ENCODE results near the gene CTSD. TPM values are rescaled to one million over a fixed set of nuclear protein-coding genes. Genes with fewer than 3 reads are reported as not detected.
"Not testable (repeated sequence)": the region's sequence is repeated elsewhere in the genome, so short reads cannot be mapped to it uniquely, and the experiment has no call there.

Gene CTSD
- polyA plus RNA-seq, 5 donors, result 97.8 to 192 (median 126) TPM

DNA sequence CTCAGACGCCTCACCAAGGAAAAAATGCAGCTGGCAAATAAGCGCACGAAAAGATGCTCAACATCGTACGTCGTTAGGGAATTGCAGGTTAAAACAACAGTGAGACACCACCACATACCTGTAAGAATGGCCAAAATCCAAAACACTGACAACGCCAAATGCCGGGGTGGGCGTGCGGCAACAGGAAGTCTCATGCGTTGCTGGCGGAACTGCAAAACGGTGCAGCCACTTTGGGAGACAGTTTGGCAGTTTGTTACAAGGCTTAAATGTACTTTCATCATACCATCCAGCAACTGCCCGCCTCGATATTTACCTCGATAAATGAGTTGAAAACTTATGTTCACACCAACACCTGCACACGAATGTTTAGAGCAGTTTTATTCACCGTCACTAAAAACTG is 7.5 kb upstream of the CTSD start:
- no peak for DNase-seq

DNA sequence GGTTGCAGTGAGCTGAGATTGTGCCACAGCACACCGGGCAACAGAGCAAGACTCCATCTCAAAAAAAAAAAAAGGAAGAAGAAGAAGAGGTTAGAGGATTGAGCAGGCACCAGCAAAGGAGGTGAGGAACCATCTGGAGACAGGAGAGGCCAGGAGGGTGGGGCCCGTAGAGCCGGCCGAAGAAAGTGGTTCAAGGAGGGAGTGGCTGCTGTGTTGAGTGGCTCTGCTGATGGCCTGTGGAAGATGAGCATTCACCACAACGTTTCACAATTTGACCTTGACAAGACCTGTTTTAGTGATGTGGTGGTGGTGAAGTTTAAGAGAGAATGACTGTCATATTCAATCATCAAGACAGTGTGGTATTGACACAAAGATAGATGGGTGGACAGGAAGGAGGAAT is 6.8 kb upstream of the CTSD start:
- DNase-seq, result no peak

DNA sequence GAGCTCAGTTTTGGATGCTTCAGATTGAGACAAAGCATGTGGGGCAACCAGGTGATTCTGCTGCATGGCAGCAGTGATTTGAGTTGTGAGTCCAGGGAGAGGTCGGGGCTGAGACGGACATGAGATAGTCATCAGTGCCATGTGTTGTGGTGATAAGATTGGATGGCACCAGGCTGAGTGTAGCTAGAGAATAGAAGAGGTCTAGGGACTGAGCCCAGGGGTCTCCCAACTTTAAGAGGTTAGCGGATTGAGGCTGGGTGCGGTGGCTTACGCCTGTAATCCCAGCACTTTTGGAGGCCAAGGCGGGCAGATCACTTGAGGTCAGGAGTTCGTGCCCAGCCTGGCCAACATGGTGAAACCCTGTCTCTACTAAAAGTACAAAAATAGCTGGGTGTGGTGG is 6.3 kb upstream of the CTSD start:
- DNase-seq, result no peak

DNA sequence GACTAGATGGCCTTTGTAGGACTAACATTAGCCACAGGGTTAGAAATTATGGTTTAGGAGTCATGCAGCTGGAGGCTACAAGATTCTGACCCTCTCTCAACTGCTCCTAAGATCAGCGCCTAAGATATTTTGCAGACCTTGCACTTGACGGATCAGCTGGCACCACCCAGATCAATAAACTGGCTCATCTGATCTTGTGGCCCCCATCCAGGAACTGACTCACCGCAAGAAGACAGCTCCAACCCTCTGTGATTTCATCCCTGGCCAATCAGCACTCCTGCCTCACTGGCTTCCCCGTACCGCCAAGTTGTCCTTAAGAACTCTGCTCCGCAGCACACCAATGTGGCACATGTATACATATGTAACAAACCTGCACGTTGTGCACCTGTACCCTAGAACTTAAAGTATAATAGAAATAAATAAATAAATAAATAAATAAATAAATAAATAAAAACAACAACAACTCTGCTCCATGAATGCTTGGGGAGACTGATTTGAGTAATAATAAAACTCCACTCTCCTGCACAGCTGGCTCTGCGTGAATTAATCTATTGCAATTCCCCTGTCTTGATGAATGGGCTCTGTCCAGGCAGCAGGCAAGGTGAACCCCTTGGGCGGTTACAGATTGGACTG is 5.7 kb upstream of the CTSD start:
- DNase-seq, result not testable (repeated sequence)

DNA sequence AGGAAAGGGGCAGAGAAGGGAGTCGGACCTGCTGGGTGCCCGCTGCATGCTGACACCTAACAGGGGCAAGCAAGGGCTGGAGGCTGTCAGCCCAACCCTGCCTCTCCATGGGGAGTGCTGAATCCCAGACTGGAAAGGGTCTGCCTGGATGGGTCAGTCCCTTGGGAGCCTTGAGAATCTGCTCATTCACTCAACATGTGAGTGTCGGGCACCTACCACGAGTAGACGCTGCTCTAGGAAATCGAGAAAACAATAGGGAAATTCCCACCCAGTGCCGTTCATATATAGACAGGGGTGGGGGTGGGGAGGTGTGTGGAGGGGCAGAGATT is 4.4 kb upstream of the CTSD start:
- DNase-seq, result no peak

DNA sequence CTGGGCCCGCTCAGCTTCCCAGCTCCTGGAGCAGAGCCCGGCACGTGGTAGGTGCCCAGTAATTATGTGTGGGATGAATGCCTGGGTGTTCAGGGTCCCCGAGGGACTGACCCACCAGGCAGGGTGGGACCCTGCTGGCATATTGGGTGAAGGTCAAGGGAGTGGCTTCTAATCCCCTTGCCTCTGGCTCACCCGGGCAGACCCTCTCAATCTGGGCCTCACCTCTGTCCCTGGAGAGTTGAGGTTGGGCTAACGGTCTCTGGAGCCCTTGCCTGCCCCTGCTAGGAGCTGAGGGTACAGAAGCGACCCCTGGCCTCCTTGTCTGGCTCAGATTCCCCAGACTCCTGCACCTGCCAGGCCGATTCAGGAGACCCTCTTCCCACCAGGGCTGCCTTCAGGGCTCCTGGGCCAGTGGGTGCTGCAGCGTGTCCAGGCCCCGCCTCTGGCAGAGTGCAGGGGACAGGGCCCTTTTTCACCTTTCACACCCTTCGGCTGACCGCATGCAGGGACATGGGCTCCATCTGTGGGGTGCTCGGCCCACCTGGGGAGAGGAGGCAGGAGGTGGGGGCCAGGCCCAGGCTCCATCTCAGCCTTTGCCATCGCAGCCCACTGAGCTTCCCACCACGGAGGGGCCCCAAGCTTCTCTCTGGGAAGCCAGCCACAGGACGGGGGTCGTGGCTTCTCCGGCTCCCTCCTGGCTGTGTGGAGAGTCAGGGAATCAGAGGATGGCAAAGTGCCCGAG is 3.8 kb upstream of the CTSD start:
- DNase-seq, result no peak

DNA sequence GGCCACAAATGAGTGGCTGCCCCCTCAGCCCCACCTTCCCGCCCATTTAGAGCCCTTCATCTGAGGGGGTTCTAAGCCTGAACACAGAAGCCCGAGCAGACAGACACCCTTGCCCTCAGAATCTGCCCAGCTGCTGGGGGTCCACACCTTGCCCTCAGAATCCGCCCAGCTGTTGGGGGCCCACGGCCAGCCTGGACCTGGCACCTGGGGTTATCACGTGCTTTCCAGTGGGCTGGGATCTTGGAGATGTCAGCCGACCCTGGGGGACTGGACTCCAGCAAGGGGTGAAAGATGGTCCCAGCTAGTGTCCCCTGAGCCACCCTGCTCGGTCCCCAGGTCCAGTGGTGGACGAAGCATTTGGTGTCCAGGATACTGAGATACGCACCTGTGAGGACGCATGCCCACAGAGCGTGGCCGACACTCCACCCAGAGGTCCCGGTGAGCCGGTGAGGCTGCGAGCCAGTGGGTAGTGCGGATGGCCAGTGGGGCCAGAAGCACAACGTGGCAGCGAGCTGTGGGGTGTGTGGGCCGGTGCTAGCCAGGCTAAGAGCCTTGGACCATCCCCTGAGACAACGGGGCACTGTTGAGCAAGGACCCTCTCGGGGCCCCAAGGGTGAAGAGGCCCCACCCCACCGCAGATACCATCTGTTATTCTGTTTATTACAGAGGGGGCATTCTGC is 3.1 kb upstream of the CTSD start:
- DNase-seq, result no peak

DNA sequence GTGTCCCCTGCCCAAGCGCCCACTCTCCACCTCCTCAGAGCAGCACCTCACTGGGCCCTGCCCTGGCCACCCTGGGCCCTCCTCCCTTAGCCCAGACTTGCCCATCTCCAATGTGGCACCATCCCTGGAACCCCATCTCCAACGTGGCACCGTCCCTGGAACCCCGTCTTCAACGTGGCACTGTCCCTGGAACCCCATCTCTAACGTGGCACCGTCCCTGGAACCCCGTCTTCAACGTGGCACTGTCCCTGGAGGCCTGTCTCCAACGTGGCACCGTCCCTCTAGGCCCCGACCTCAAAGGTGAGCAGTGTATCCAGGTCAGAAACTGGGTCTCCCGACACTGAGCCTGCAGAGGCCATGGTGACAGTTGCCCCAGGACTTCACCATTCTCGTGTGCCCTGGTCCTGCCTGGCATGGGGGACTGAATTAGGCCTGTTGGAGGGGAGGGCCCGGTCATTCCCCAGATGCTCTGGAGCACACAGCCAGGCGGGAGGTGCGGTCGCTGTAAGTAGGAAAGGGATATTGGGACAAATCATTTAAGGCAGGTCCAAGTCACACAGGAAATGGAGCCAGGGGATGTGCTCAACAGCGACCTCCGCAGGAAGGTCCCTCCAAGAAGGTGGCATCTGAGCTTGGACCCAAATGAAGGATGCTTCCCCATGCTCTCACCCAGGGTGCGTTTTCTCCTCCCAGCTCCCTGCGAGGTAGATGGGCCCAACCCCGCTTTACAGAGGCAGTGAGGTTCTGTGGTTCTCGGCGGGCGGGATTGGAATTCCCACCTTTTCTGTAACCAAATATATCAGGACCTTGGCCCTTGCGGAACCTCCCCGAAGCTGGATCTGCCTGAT is 2.4 kb upstream of the CTSD start:
- no peak for DNase-seq

DNA sequence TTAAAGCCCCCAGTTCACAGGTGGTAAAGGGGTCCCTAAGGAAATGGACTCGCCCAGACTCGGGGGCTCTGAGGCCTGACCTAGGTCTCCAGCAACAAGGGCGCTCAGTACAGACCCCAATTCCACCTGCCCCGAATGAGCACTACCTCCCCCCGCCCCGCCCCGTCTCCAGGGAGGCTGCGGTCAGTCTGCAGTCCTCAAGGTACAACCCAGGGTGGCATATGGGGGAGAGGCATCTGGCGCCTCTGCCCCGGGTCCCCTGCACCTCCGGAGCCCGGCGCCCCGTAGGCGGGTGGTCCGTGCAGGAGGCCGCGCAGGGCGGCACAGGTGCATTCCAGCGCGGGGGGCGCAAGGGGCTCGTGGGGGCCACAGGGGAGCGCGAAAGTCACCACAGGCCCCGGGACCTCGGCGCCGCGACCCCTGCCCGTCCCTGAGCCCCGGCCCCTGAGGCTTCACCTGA is 361 bp downstream of the CTSD start:
- DNase-seq, result no peak

DNA sequence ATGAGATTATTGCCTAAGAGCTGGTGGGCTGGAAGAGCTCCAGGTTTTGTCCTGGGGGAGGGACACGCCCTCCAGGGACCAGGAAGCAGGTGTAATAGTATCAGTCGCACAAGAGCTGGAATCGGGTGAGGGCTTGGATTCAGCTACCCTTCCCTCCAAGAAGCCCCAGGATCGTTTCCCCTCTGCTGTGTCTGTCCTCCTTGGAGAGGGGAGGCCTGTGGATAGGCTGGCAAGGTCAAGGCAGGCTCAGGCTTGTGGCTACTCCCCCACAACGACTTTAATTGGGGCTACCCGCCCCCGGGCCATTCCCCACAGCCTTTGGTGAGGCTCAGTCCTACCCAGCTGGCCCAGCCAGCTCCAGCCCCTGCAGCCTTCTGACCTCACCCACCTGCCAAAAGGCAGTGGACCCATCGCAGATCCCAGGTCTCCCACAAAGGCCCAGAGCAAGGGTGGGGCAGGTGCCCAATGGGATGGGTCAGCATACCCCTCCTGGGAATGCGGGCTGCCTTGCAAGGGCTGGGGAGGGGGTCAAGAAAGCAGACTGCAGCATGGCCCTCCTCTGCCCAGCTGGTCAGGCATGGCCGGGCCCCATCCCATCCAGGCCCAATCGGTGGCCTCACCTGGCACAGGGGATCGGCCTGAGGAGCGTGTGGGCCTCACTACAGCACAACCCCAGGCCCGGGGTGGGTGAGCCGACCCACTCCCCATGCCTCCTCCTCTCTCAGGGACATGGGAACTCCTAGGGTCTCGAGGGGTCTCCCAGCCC is 1.0 kb downstream of the CTSD start:
- no peak for DNase-seq

DNA sequence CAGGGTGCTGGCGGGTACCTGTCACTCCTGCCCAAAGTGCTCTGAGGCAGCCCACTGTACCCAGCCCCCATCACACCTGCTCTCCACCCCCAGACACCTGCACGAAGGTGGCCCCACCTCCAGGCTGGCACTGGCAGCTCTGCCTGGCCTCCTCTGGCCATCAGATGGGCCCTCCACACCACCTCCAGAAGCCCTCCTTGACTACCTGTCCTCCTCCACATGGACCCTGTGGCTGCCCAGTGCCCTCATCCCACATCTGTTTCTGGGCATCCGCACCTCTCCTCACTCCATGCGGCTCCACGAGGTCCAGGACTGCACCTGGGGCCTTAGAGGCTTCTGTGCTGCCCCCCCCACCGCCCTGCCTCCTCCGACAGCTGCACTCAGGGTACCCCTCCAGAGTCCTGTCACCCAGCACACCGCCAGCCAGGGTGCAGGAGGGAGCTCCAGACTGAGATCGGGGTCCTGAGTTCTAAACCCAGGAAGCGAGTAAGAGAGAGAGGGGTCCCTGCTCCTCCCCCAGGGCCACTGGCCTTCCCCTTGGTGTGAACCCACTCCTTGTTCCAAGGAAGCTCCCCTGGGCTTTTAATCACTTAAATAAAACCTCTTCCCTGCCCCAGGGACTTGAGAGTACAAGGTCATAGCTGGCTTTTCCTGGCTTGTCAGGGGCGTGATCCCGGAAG is 1.7 kb downstream of the CTSD start:
- DNase-seq, result no peak

DNA sequence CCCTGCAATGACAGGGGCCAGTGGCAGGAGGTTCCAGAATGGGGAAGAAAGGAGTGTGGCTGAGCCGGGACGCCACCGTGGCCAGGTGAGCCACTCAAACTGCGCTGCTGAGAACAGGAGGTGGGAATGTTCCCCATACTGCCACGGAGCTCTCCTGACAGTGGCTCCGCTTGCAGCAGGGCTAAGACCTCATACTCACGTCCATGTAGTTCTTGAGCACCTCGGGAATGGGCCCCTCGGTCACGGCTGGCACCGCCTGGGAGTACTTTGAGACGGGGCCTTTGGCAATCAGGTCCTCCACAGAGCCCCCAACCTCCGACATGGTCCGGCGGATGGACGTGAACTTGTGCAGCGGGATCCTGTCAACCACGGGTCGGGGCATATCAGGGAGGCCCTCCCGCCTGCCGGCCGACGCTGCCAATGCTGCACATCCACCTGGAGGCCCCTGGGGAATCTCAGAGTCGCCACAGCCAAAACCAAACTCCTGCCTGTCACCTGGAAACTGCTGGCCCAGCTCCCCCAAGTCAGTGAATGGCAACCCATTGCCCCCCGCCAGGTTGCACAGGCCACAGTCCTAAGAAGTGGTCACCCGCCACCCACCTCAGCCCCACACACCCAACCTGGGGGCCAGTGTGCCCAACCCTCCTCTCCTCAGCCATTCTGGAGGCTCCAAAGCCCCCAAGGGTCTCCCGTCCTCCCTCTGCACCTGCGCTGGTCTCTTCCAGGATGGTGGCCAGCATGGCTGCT is 2.4 kb downstream of the CTSD start:
- DNase-seq, result no peak

DNA sequence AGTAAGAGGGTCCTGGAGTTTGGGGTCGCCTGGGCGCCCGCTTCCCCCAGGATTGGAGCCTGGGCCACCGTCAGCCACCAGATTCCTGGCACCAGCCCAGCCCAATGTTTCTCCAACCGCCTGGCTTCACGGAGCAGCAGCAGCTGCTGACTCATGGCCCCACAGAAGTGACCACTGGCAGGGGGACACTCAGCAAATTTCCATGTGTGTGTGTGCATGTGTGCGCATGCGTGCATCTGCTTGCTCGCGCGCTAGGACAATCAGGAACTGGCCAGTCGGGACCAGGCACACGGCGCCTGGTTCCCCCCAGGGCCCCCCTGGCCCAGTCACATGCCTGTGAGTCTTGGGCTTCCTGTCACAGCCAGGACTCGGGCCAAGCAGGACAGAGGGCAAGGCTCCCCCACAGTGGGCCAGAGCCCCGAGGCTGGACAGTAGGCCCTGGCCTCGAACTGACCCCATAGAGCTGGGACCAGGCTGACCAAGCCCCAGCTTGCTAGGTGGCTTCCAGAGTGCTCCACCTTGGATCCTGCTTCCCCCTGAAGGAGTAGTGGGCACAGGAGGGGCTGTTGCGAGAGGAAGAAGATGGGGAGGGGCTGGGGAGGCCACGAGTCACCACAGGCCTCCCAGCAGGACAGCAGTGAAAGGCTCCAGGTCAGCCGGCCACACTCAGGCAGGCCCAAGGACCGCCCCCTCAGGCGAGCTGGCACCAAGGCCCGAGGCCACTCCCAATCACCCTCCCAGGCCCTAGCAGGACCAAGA is 3.2 kb downstream of the CTSD start:
- peak in 1 of 2 donors; percentile 37 for DNase-seq

DNA sequence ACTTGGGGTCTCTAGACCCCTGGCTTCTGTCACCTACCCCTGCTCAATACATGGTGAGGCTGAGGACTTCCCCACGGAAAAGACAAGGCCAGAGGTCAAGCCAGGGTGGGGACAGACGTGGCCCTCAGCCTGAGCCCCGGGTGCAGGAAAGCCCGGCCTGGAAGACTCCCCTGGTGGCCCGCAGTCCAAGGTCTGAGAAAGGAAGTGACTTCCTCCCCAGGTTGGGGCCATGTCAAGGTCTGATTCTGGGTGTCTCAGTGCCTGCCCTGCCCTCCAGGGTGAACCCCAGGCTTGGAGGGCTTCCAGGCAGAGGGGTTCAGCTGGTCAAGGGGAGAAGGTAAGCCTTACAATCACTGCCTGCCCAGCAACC is 3.9 kb downstream of the CTSD start:
- DNase-seq, result no peak

DNA sequence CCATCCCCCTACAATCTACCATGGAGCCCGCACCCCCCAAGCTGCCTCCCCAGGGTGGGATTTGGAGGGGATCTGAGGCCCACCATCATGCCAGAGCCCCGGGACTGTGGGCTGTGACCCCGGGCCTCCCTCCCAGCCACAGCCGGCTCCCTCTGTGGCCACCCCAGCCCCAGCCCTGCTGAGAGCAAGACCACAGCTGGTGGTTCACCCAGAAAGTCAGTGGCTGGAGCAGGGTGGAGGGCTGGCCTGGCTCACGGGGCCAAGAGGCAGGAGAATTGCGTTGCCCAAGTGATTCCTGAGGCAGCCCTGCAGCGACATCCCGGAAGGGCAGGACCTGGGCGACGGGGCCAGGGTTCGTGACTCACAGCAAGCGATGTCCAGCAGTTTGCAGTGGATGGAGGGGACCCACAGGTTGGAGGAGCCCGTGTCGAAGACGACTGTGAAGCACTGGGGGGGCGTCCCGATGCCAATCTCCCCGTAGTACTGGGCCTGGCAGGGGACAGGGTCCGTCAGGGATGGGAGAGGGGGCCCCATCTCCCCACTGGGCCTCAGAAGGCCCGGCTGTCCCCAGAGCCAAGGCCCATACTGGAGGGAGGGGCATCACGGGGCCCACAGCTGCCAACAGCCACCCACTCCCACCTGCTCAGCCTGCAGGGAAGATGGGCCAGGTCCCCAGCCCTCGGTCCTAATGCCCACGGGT is 4.4 kb downstream of the CTSD start:
- no peak for DNase-seq

DNA sequence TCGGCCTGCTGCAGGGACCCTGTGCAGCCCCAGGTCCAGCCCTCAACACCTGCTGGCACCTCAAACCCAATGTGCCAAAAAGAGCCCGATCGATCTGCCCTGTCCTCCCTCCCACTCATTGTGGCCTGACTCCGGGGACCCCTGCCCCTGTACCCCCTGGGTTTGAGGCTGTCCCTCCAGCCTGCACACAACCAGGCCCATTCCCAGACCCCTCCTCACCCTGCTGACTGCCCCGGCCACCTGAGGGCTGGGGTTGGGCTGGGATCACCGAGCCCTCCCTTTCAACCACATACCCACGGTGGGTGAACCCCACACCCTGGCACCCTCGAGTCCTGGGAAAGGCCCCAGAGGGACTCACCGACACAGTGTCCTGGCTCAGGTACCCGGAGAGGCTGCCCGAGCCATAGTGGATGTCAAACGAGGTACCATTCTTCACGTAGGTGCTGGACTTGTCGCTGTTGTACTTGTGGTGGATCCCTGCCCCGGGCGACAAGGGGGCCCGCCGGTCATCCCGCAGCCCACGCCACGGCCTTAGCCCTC is 5.0 kb downstream of the CTSD start:
- DNase-seq, result no peak

DNA sequence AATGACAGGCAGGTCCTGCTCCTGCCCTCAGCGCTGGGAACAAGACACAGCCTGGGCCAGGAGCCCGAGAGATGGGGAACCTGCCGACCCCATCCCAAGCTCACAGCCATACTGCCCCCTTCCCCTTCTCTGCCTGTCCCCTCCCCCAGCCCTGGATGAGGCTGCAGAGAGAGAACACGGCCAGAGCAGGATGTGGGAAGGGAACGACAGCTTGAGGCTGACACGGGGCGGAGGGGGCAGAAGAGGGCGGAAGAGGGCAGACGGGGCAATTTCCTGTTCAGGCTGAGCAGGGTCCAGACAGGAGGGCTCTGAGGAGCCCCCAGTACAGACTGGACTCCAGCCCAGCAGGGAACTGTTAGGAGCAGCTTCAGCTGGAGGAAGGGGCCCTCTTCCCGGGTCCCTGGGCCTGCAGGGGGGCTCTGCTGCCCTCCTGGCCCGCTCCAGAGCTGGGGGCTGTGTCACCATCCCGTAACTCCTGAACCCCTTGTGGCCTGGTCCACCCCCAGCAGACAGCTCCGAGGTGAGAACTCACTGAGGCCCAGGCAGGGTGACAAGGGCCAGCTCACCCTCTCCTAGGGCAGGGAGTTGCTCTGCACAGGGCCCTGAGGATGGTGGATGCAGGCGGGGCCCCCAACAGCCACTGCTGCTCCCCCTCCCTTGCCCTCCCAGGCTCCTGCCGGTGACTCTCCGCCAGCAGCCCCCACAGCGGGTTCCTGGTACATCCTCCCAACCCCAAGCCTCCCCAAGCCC is 5.7 kb downstream of the CTSD start:
- no peak for DNase-seq
